NCI-H82 treated with DMSO at 0.1 percent for 48 hours (cell line): ENCODE results near the gene WIPF3.

Experiments
- DNase-seq: peaks from one replicate; lab custom pipeline; 2025; ENCODE audit not compliant: unreplicated experiment; lab: John Stamatoyannopoulos, UW

WIPF3 gene

DNA sequence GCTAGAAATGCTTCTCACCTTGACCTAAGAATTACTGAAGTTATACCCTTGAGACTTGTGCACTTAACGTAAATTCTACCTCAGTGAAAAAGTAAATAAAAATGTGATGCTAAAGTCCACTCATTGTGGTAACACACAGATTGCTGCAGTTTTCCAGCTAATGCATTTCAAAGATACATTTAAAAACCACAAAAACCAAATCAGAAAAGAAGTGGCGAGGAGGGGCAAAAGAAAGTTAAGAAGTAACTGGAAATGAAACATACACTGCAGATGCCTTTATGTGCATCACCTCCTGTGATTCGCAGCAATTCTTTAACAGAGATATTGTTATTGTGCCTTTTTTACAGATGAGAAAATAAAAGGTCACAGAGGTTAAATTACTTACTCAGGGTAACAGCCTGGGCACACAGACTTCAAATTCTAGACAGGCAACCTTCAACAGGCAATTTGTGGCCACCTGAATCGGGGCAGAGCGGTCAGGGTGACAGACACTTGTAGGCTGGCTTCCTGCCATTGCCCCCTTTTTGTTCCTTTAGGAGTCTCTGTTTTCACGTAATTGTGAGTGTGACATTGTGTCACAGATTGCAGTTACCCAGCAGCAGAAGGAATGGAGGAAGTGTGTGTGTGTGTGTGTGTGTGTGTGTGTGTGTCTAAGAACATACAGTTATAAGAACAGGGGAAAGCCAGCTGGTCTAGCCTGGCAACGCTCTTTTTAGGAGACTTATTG is 1.9 kb downstream of the WIPF3 start:
- DNase-seq: no peak

DNA sequence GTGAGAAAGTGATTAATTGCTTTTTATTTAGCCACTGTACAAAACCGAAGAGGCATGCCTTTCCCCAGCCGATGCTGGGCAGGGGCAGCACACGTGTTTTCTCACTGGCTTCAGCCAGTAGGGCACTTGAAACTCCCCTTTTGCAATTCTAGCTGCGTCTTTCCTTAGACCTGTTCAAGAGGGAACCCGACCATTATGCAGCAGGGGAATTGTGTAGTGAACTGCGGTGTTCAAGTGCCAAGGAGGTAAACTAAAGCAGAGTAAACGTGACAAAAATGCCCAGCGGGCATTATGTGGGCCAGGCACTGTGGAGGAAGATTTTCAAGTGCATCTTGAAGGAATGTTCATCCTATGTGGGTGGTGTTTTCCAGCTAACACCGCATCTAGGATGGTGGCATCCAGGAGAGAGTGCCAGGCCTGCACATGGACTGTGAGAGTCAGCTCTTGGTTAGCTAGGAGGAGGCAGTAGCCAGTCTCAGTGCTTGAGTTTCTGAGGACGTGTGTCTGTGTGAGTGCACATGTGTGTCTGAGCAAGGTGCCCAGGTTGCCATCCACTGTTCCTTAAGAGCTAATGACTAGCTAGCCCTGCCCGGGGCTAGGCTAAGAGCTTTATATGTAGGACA is 3.3 kb downstream of the WIPF3 start:
- DNase-seq: no peak

DNA sequence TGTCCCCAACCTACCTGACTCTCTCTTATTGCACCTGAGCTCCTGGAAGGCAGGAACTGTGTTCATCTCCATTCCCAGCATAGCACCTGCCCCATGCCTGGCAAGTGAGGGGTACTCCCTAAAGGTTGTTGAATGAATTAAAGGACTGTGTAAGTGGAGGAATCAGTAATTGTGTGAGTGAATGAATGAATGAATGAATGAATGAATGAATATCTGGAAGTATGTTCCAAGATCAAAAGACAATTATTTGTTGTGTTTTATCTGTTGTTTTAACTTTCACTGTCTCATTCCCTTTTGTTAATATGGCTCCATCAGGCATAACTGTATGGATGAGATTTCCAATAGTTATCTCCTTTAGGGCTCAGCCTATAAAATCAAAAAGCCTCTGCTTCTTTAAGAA is 4.0 kb downstream of the WIPF3 start:
- DNase-seq: no peak

DNA sequence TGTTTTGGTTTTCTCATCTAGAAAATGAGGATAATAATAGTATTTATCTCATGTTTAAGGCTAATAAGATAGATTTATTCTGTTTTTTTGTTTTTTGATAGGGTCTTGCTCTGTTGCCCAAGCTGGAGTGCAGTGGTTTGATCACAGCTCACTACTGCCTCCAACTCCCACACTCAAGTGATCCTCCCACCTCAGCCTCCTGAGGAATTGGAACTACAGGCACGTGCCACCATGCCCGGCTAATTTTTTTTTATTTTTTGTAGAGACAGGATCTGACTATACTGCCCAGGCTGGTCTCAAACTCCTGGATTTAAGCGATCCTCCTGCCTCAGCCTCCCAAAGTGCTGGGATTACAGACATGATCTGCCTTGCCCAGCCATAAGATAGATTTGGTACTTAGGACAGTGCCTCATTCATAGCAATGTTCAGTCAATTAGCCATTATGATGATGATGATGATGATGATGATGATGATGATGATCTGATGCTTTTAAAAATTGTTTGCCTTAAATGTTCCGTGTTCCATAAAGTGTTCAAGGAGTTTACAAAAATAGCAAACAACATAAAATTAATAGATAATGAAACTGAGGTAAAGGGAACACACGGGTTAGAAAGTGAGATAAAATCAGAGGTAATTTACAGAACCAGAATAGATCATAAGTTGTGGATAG is 4.6 kb downstream of the WIPF3 start:
- DNase-seq: no peak

DNA sequence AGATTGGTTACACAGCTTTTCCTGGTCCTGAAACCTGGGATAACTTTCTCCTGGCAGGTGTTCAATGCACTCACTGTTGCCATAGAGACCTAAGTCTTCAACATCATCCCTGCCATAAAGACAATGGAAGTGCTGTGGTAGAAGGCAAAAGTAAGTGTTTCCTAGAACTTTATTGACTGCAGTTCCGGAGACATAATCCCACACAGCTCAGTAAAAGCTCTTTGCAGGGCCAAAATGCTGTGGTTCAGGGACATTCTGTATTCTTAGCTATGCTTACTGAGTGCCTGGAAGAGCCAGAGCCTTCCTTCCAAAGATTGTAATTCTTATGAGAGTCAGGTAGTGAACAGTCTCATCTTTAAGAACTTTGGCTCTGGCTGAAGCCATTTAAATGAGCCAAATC is 5.3 kb downstream of the WIPF3 start:
- DNase-seq: no peak

DNA sequence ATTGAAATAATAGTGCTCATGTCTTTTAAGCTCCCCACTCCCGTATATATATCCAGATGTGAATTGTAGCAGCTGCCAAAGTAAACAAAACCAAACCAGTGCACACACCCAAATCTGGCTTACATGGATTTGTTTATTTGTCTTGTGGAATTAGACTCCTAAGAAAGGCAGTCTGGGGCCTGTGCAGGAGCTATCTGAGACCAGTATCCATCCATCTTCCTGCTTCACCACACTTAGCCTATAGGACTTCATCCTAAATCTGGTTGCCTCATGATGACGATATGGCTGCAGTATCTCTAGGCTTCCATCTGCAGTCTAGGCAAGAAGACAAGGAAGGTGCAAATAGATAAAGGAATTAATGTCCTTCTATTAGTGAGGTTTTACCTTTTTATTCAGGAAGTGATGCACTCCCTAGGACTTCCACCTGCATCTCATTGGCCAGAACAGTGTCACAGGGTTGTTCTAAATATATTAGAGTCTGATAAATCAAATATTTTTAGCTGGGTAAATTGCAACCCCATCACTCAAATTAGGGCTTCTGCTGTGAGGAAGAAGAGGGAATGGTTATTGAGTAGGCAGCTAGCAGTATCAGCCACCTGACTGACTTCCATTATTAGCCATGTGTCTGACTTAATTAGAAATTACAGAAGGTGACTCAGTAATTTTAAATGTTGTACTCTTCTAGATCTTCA is 6.0 kb downstream of the WIPF3 start:
- no peak for DNase-seq

DNA sequence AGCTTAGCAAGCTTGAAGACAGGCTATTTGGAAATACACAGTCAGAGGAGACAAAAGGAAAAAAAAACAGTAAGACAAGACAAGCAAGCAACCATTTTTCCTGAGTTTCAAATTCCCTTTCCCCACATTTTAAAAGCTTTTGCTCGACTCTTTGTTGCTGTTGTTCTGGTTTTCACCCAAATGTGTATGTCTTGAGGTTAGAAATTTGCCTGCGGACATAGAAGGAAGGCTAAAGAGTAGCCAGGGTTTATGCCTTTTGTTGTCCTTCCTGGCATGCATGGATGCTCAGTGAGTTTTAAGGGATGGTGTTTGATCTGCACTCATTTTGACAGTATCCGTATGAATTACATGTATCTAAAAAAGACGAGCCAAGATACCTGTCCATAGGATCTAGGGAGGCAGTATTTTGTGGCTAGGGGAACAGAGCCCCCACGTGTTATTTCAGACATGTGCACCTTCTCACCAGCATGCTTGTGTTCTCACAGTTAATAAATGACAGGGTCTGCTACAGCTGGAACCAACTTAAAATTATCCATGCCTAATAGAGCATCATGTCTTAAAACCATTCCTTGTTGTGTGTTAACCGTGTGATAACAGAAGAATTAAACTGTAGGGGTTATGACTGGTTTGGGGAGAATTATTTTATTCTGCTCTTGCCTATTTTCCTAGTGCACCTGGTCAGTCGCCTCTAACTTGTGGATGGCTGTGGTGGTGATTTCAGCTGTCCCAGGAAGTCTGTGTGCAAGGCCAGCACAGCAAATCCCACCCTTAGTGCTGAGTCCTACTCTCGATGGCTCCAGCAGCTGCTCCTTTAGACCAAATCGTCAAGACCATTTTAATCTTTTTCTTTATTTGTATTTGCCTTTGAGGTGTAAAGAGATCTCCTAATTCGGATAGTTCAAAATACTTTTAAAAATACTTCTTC is 9.1 kb downstream of the WIPF3 start:
- DNase-seq: no peak

DNA sequence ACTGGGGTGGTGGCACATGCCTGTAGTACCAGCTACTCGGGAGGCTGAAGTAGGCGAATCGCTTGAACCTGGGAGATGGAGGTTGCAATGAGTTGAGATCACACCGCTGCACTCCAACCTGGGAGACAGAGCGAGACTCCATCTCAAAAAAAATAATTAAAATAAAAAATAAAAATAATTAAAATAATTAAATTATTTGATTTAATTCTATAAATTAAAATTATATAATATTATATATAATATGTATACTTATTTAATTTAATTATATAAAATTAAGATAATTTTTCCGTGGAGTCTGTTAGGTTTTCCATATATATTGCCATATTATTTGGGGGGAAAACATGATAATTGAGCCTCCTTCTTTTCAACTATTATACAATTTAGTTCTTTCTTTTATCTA is 12.0 kb downstream of the WIPF3 start:
- no peak for DNase-seq

DNA sequence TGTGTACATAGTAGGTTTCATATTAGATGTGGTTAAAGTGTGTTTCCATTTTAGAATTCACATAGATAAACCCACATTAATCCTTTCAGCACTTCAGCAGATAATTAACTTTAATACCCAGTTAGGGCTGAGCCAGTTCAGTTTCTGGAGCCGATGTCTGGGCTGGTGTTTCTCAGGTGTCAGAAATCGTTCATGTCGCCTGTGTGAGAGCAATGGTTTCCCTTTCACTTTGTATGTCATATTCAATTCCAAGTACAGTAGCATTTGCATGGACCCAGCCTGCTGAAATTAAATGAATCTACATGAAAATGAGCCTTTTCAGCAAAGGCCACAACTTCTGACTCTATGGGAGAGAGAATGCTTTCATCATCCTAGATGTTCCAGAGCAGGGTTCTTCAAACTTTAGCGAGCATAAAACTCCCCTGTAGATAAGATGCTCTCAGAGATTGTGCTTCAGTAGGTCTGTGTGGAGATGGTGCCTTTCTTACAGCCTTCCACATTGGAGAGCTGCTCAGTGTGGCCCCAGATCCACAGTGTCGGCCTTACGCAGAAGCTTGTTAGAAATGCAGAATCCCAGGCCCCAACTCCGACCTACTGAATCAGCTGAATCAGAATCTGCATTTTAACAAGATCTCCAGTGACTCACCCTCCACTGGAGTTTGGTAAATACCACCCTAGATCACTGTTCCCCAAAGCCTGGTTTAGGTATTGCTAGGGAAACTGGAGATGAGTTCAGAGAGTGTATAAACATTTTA is 19.6 kb downstream of the WIPF3 start:
- DNase-seq: peak; percentile 59

DNA sequence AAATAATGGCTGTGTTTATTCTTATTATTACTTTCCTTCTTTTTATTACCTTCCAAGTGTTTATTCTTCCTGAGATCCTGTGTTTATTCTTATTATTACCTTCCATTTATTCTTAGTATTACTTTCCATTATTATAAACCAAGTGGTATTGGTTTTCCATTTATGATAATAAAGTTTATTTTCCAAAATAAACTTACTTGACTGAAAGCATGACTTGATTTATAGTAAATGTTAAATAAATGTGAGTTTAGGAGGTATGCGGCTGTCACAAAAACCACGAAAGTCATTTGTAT is 20.2 kb downstream of the WIPF3 start:
- DNase-seq: no peak

DNA sequence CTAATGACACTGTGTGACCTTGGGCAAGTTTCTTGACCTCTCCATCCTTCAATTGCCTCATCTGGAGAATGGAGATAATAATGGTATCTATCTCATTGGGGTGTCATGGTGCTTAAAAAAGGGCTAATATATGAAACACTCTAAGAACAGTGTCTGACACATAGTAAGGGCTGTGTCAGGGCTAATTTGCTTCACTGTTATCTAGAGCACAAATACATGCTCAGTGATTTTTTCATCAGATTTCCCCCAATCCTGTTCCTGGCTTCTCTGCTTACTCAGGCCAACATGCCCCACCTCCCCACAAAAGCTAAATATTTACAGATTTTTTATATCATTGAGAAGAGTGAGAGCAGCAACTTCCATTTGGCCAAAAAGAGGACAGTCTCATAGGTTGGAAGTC is 20.6 kb downstream of the WIPF3 start:
- no peak for DNase-seq

DNA sequence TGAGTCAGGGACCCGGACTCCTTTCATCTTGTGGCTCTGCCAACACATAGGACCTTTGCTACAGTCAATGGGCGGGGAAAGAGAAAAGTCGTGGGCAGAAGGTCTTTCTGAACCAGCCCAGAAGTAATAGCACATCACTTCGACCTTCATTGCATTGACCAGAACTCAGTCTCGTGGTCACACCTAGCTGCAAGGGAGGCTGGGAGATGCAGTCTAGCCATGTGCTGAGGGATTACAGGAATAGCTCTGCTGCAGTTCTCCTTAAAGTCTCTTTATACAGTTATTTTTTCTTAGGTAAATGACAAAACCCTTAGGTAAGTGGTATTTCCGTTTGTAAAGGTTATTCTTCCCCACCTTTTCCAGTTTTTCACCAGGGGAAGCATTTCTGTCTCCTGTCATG is 25.4 kb downstream of the WIPF3 start:
- no peak for DNase-seq

DNA sequence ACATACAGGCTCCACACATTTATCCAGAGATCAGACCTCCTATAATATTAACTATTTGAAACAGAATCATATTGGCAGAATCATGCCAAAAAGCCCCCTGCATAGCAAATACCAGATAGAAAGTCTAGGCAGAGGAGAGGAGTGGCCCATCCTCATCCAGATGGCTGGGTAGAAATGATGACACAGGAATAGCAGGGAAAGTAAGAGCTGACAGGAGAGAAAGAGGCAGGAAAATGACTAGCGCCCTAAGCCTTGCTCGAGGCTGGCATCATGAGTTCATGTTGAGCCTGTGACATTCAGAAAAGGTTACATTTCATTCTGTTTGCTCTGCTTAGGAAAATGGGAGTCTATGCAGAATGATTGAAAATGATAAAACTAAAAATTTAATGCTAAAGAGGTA is 27.6 kb downstream of the WIPF3 start:
- DNase-seq: no peak

DNA sequence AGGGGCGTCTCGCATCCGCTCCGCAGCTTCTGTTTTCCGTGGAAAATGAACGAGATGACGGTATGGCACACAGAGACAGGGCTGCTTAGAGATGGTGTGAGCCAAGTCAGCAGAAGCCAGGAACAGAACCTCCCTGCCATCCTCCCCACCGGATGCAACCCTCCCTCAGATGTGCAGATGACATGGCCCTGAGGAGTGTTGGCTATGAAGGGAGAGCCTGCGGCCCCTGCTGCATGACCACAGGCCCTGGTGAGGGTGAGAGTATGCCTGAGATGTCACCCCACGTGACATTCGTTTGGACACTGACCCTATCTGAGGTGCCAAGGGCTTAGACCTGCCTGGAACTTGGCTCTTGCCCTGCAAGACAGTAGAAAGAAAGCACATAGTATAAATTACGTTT is 29.4 kb downstream of the WIPF3 start:
- DNase-seq: no peak

DNA sequence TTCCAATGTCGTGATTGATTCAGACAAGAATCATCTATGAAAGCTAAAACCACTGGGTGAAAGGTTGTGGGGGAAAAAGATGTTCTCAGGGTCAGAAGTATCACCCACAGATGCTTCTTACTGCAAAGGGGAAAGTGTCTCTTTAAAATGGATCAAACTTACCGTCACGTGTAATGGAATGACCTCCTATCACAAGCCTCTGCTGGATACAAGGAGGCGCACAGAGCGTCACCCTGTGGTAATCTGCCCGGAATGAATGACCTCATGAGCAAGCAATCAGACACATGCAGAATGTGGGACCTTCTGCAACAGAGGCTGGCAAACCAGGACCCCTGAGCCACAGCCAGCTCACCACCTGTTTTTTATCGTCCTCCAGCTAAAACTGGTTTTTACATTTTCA is 33.0 kb downstream of the WIPF3 start:
- DNase-seq: no peak

DNA sequence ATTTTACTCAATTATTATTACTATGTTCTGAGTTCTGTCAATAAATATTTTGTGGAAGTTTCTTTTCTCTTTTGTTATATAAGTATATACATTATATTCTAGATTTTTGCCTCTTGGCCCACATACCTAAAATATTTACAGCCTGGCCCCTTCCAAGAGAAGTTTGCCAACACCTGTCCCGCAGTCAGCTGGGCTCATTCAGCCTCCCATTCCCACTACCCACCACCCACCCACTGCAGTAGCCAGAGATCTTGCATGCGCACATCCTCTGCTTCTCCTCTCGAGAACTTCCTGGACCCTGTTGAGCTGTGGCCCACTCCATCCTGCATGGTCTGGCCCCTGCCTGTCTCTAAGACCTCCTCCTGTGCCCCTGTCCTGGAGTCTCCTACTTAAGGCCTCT is 33.6 kb downstream of the WIPF3 start:
- no peak for DNase-seq

DNA sequence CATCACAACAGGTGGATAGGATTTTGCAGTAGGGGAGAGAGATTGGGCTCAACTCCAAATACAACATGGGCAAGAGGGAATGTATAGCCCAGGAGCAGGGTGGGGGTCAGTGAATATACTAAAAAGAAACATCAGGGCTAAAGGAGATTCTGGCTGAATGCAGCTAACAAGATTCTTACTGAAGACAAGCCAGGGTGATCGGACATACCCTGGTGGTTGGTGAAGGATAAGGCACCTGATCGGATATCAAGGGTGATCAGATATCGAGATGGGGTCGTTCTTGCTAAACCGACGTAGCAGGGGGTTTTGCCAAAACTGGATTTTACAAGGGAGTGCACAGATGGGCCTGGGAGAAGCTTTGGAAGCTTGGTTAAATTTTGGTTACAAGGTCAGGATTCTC is 34.4 kb downstream of the WIPF3 start:
- no peak for DNase-seq

DNA sequence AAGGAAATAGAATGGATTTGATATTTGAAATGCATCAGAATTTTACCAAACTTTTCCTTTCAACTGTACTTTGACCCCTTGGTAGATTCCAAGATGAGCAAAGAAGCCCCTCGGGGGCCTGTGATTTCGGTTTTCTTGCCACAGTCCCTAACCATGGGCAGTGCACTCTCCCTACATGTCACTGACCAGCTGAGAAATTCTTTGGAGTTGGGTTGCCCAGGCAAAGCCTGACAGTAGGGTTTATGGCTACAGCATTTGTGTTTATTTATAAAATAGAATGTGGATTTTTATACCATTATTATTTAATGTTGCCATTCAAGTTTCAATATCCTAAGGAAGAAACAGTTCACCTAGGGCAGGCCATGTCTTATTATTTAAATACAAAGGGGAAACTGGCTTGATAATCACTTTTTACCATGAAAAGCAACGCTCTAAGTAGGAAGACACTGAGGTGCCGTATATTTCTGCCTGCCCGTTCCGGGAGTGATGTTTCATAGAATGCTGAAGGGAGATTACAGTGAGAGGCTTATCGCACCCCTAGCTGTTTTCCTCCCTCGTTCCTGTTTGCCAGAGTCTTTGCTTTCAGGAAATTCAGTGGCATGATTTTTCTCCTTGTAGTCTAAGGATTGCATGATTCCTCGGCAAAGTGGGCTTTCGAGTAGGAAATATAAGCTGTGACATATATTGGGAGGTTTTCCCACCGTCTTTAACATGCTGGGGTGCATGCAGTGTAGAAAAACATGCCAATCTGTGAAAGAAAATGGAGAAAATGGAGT is 35.8 kb downstream of the WIPF3 start:
- DNase-seq: no peak

DNA sequence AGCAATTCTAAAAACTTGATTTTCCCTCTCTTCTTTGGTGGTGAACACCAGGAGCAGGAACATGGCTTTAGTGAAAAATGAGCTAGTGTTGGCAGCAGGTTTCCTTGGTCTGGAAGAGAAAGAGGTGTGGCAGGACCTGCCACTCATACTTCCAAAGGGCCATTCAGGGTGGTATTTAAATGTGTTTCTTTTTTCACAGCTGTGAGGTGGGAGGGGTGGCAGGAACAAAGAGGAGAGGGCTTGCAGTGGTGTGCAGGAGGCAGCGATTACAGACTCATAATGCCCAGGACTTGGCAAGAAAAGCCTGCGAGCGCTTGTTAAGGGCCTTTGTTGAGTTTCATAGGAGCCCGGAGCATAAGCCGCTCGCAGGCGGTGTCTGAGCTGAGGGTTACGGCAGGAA is 36.8 kb downstream of the WIPF3 start:
- DNase-seq: no peak

DNA sequence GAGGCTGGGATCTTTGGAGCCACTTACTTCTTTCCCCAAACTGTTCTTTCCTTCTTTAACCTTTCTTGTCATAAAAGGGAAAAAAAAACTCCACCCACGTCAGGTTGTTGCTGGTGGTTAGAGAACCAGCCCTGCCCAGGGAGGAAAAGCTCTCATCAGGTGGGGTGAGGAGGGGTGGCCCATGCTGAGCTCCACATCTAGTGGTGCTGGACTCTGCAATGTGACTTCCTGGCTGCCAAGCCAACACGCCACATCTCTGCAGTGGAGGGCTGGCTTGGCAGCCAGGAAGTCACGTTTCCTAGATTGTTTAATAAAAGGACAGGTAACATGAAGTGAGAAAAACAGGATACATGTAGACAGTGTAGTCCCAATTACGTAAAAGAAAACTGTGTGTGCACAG is 37.4 kb downstream of the WIPF3 start:
- no peak for DNase-seq
